ENCODE results near the gene BRSK1.
"Not testable (repeated sequence)": the region's sequence is repeated elsewhere in the genome, so short reads cannot be mapped to it uniquely, and the experiment has no call there.

Gene BRSK1

GRCh38 chr19:55305491-55305890 lies 21.7 kb downstream of the BRSK1 start:
- DNase-seq, result peak; percentile 47

GRCh38 chr19:55305983-55306562 lies 22.3 kb downstream of the BRSK1 start:
- DNase-seq, result no peak

- DNase-seq, result no peak
Measured at GRCh38 chr19:55306712-55307111, 22.9 kb downstream of the BRSK1 start.

GRCh38 chr19:55308281-55308680 lies 24.5 kb downstream of the BRSK1 start:
- no peak for DNase-seq

- DNase-seq, result no peak
Measured at GRCh38 chr19:55309448-55309847, 25.7 kb downstream of the BRSK1 start.

GRCh38 chr19:55310498-55310897 lies 26.7 kb downstream of the BRSK1 start:
- DNase-seq, result no peak

- DNase-seq, result no peak
Measured at GRCh38 chr19:55311397-55311796, 27.6 kb downstream of the BRSK1 start.

GRCh38 chr19:55311797-55312196 lies 28.0 kb downstream of the BRSK1 start:
- DNase-seq, result no peak

GRCh38 chr19:55312621-55313512 lies 29.1 kb downstream of the BRSK1 start:
- DNase-seq, result no peak

GRCh38 chr19:55314396-55314795 lies 30.6 kb downstream of the BRSK1 start:
- no peak for DNase-seq

GRCh38 chr19:55315956-55316525 lies 32.2 kb downstream of the BRSK1 start:
- DNase-seq, result no peak

GRCh38 chr19:55316646-55317045 lies 32.8 kb downstream of the BRSK1 start:
- no peak for DNase-seq

- DNase-seq, result no peak
Measured at GRCh38 chr19:55319785-55320184, 36.0 kb downstream of the BRSK1 start.

- no peak for DNase-seq
Measured at GRCh38 chr19:55320844-55321419, 37.1 kb downstream of the BRSK1 start.

GRCh38 chr19:55321466-55322137 lies 37.8 kb downstream of the BRSK1 start:
- no peak for DNase-seq

GRCh38 chr19:55322204-55322885 lies 38.5 kb downstream of the BRSK1 start:
- DNase-seq, result no peak

- DNase-seq, result no peak
Measured at GRCh38 chr19:55324662-55325061, 40.9 kb downstream of the BRSK1 start.

- no peak for DNase-seq
Measured at GRCh38 chr19:55325172-55325571, 41.4 kb downstream of the BRSK1 start, which contains the start of gene TMEM150B. Gene TMEM150B (minus strand): TSS chr19:55325341. CDS start chr19:55321036, 4,305 bp downstream.

- not testable (repeated sequence) for DNase-seq
Measured at GRCh38 chr19:55328774-55329318, 45.0 kb downstream of the BRSK1 start.

- DNase-seq, result not testable (repeated sequence)
Measured at GRCh38 chr19:55329791-55330190, 46.0 kb downstream of the BRSK1 start.

- no peak for DNase-seq
Measured at GRCh38 chr19:55333870-55334269, 50.1 kb downstream of the BRSK1 start.

- DNase-seq, result no peak
Measured at GRCh38 chr19:55336101-55336500, 52.3 kb downstream of the BRSK1 start.

Measured in stimulated activated CD4-positive, alpha-beta T cell treated with anti-CD3 and anti-CD28 coated beads, Interleukin-12 subunit alpha, Interleukin-12 subunit beta, amount 100 ng/mL, for 4 hours (primary cell).